Epithelial cell of prostate (primary cell): ENCODE results near the gene CA7.
"Not testable (repeated sequence)": the region's sequence is repeated elsewhere in the genome, so short reads cannot be mapped to it uniquely, and the experiment has no call there.

Source experiments
- DNase-seq: peaks from one replicate; pipeline ENCODE4 v3.0.0-alpha.2; 2011; ENCODE audit warnings: low read depth, low spot score
- H3K27ac ChIP-seq: fragments of 450-650 bp; 2 replicates; pipeline ENCODE4 v1.5.1; 2017; ENCODE audit warnings: mild to moderate bottlenecking

CA7 gene

GRCh38 chr16:66894948-66895688 is 50.9 kb downstream of the CA7 start:
- peak; percentile 26 for DNase-seq
- peak overlapping the region; percentile 84 for H3K27ac ChIP-seq

DNA sequence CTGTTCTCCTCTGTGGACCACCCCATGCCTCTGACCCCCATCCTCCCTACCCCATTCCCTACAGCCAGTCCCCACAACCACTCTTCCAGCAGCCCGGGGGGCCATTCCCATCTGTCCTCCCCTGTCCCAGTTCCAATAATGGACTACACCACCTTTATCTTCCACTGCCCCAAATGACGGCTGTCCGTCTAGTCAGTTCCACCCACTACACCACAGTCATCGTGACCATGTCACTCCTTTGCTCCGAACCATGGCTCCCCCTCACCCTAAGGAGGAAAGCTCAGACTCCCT is 51.4 kb downstream of the CA7 start:
- peak overlapping the region; percentile 84 for H3K27ac ChIP-seq
- no peak for DNase-seq

DNA sequence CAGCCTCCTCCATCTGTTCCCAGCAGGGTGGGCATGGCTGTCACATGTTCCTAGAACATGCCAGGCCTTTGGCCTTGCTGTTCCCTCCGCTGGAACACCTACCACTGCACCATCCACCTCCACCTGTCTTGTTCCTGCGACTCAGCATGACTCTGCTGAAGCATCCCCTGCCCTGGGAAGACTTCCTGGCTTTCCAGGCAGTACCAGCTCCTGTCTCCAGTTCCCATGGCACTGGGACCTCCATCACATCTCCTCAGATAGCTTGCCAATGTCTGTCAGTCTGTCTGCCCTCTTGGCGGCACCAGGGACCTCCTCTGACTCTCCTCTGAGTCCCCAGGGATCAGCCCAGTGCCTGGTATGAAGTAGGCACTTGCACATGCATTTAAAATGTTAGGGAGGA is 51.8 kb downstream of the CA7 start:
- DNase-seq, result no peak
- H3K27ac ChIP-seq, result peak overlapping the region; percentile 84

GRCh38 chr16:66896682-66897081 is 52.5 kb downstream of the CA7 start:
- not testable (repeated sequence) for DNase-seq
- peak overlapping the region; percentile 84 for H3K27ac ChIP-seq

DNA sequence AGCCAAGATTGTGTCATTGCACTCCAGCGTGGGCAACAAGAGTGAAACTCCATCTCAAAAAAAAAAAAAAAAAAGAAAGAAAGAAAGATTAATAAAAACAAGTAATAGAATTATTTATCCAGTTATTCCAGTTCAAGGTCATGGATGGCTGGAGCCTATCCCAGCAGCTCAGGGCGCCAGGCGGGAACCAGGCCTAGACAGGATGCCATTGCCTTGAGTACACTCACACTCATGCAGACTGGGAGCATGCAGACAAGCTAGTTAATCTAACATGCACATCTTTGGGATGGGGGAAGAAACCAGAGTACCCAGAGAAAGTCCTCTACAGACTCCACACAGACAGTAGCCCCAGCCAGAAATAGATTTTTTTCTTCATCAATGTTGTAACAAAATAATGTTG is 54.0 kb downstream of the CA7 start:
- H3K27ac ChIP-seq, result peak overlapping the region; percentile 84
- peak; percentile 46 for DNase-seq

DNA sequence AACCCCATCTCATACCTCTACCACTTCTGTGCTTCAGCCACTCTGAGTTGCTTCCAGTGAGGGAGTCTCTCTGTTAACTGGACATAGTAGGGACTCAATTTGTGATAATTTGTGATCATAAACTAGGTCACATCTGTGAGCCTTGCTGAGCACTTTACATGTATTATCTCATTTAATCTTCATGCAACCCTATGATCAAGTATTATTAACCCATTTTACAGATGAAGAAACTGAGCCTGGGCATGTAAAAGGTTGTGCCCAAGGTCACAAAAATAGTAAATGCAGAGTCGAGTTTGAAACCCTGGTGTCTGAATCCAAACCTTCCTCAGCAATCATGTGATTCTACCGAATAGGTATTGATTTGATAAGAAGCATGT is 54.7 kb downstream of the CA7 start:
- DNase-seq, result no peak
- peak overlapping the region; percentile 84 for H3K27ac ChIP-seq

DNA sequence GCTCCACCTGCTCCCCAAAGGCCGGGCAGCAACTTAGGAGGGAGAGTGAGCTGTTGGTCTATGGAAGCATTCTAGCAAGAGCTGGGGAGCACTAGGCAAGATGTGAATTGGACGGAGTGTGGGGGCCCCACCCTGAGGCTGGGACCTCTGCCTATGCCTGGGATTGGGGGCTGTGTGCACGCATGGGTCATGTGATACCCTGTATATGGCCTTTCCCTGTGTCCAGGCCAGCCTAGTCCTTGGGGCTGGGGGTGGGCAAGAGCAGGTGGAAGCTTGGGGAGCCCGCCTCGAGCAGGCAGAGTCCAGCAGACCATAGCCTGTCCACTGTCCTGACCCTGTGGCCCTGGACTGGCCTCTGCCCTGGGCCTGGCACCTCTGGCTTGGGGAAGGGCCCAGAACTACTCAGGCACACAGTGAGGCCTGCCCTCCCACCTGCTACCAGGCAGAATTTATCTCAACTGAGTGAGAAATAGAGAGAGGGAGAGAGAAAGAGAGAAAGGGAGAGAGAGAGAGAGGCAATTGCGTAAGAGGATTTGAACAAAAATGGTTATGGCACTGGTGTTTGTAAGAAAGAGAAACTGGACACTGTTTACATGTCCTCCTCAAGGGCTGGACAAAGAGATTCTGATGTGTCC is 55.2 kb downstream of the CA7 start:
- DNase-seq, result no peak
- H3K27ac ChIP-seq, result peak overlapping the region; percentile 84

GRCh38 chr16:66899945-66900710 is 55.9 kb downstream of the CA7 start:
- peak overlapping the region; percentile 84 for H3K27ac ChIP-seq
- DNase-seq, result no peak

- DNase-seq, result no peak
- H3K27ac ChIP-seq, result no peak overlapping the region
Measured at GRCh38 chr16:66900721-66901441, 56.7 kb downstream of the CA7 start.

DNA sequence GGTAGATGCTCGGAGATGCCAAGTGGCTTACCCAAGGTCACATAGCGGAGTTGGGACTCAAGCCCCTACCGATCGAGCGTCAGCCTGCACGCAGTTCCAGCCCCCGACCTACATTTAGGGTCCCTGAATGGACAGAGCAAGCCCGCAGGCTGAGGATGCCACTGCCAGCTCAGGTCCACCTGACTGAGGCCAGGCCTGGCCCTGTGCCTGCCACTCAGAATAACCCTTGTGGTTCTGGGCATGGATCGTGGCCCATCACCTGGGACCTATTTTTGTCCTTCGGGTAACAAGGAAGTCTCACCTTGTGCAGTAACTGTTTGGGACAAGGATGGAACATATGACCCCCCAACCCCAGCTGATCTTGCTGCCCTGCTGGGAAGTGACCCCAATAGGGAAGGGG is 57.4 kb downstream of the CA7 start:
- DNase-seq, result no peak
- no peak overlapping the region for H3K27ac ChIP-seq

DNA sequence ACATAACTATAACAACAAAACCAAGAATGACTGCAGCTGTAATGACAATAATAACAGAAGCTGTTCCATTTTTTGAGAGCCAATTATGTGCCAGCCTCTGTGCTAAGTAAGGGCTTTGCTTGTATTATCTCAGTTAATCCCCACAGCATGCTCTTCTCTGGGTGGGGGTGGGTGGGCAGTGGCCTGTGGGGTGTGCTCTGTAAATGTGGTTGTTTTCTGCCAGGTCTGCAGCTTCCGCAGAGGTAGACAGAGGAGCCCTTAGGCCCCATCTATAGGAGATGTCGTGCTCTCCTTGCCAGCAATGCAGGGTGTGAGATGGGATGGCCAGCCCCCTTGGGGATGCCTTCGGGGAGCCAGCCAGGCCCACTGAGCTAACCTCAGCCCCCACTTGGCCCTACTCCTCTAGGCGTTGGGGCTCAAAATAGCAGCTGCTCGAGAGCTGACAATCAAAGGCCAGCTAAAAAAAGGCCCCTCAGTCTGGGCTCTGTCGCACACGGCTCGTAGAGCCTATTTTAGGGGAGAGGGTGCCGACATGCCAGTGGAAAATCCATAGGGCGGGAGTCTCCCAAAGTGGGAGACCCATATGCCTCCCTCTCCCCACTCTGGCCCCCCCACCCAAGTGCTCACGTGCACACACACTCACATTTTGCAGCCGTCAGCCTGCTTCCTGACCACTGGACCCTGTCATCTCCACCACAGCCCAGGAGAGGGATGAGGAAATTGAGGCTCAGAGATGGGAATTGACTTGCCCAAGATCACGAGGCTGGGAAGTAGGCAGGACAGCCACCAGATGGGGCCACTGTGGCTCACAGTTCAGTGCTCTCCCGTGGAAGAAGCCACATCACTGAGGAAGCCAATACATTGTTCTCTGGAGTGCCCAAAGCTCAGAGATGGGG is 58.7 kb downstream of the CA7 start:
- no peak overlapping the region for H3K27ac ChIP-seq
- DNase-seq, result no peak
